Measurements from ENCODE around the gene FAM114A2.
A peak's percentile ranks its signal among the peaks of the same experiment; 100 is the strongest.

FAM114A2 gene

DNA sequence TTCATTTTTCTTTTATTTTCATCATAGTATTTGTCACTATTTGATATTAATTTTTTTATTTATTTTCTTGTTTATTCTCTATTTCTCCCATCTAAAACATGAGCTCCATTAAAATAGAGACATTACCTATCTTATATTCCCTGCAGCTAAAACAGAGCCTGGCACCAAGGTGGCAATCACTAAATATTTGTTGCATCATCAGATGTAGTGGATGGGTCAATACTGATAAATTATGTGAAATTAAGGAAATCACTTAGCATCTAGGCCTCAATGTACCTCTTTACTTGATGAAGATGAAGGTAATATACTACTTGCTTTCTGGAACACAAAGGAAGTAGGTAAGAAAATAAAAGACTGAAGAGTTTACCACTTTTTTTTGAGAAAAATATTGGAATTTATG lies 24.7 kb upstream of the FAM114A2 start:
- H3K4me3 ChIP-seq (ENCODE audit: low read depth, low read length): no peak overlapping the region
- TF ChIP-seq, protein P1, sequence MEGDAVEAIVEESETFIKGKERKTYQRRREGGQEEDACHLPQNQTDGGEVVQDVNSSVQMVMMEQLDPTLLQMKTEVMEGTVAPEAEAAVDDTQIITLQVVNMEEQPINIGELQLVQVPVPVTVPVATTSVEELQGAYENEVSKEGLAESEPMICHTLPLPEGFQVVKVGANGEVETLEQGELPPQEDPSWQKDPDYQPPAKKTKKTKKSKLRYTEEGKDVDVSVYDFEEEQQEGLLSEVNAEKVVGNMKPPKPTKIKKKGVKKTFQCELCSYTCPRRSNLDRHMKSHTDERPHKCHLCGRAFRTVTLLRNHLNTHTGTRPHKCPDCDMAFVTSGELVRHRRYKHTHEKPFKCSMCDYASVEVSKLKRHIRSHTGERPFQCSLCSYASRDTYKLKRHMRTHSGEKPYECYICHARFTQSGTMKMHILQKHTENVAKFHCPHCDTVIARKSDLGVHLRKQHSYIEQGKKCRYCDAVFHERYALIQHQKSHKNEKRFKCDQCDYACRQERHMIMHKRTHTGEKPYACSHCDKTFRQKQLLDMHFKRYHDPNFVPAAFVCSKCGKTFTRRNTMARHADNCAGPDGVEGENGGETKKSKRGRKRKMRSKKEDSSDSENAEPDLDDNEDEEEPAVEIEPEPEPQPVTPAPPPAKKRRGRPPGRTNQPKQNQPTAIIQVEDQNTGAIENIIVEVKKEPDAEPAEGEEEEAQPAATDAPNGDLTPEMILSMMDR (conservative IDR thresholded peaks at IDR 0.05; ENCODE audit: low read depth, low read length): no peak
- DNase-seq (ENCODE audit: low read depth): no peak

DNA sequence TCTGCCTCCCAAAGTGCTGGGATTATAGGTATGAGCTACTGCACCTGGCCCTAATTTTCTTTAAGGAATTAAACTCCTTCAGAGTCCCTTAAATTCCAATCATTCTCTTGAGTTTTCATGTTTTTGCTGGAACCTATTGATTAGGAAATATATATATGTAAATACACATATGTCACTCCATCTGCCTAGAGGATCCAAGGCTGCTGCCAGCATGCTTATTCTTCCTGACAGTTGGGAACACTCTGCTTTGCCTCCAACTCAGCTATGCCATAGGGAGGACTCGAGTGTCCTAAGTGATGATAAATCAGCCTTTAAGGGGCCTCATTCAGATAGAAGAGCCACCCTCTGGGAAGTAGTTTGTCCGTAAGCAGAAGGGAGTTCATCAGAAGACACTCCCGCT lies 21.9 kb upstream of the FAM114A2 start:
- TF ChIP-seq, protein P1 (conservative IDR thresholded peaks at IDR 0.05; ENCODE audit: low read depth, low read length): no peak
- DNase-seq (ENCODE audit: low read depth): no peak
- H3K4me3 ChIP-seq (ENCODE audit: low read depth, low read length): no peak overlapping the region

DNA sequence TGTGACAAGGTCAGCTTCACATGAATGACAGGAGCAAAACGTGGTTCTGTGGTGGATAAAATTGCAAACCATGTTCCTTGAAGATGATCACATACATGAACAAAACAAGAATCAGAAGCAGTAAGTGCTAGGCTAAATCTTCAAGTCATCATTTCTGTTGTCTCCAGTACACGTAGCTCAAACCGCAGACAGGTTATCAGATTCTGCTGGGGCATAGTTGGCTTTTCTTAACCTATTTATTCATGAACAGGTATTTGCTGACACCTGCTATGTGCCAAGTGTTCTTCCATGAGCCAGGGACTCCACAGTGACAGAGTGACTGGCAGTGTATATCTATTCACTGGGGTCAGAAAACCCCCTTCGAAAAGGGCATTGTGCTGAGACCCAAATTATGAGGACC lies 20.9 kb upstream of the FAM114A2 start:
- no peak overlapping the region for H3K4me3 ChIP-seq (ENCODE audit: low read depth, low read length)
- no peak for DNase-seq (ENCODE audit: low read depth)
- TF ChIP-seq, protein P1 (conservative IDR thresholded peaks at IDR 0.05; ENCODE audit: low read depth, low read length): no peak

DNA sequence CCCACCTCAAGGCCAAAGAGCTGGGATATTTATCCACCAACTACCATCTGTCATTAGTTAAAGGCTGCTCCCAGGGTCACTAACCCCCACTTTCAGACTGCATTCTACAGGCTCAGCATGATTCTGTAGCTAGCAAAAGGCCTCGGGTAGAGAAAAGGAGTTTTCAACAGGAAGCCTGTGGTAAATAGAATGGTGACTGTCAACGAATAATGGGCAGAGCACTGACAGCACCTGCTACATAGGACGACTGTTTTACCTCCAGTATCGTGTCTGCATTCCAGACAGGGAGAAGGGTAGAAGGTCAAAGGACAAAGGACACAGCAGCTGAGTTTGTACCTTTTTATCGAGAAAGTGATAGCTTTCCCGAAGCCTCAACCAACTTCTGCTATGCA lies 20.3 kb upstream of the FAM114A2 start:
- DNase-seq (ENCODE audit: low read depth): no peak
- no peak overlapping the region for H3K4me3 ChIP-seq (ENCODE audit: low read depth, low read length)
- TF ChIP-seq, protein P1 (conservative IDR thresholded peaks at IDR 0.05; ENCODE audit: low read depth, low read length): no peak

DNA sequence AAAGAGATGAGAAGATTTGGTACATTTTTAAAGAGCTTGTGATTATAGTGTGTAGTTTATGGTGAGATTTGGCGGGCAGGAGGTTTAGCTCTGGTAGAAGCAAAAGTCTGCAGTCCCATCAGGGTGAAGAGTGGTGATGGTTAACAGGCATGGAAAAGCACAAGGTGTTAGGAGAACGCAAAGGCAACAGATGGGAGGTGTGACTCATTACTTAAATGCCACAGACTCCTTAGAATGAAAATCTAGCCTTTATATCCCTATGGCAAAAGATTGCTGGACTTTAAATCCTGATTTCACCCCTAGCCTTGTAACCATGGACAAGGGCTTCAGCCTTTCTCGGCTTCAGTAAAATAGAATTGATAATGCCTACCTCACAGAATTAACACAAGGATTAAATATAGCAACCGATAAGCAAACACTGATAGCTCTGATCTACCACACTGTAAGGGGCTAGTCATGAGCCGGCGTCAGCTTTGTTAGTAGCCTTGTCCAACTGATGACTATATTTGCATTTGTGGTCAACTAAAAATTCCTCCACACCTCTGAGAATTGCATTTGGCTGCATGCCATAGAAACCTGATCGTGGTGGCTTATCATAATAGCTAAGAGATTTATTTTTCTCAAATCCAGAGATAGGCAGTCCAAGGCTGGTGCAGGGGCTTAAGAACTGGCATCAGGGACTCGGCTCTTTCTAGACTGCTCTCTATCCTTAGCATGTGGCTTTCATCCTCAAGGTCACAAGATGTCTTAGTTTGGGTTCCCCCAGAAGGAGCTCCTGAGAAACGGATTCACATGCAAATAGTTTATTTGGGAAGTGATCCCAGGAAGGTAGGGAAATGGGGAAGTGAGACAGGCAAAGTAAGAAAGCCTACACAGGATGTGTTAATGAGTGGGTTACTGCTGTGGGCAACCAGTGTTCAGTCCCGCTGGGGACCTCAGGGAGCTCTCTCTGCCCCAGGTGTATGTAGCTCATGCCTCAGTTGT lies 19.6 kb upstream of the FAM114A2 start:
- TF ChIP-seq, protein P1 (conservative IDR thresholded peaks at IDR 0.05; ENCODE audit: low read depth, low read length): no peak
- DNase-seq (ENCODE audit: low read depth): peak; percentile 76
- H3K4me3 ChIP-seq (ENCODE audit: low read depth, low read length): no peak overlapping the region

DNA sequence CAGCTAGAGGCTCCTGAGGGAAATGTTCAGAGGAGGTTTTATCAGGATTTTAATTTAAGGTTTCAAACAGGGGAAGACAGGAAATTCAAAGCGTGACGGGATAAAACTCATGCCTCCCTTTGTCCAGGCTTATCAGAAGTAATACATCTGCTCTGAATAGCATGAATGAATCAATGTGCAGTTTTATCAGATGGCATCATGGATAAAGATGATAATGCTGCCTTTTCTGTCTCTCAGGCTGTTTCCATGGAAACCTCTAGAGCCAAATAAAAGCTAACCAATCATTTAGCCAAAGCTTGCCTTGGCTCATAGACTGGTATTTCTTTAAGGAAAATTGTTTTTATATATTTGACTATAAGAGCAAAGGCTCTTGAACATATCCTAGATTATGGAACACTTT lies 16.5 kb upstream of the FAM114A2 start:
- H3K4me3 ChIP-seq (ENCODE audit: low read depth, low read length): no peak overlapping the region
- DNase-seq (ENCODE audit: low read depth): no peak
- TF ChIP-seq, protein P1 (conservative IDR thresholded peaks at IDR 0.05; ENCODE audit: low read depth, low read length): no peak

DNA sequence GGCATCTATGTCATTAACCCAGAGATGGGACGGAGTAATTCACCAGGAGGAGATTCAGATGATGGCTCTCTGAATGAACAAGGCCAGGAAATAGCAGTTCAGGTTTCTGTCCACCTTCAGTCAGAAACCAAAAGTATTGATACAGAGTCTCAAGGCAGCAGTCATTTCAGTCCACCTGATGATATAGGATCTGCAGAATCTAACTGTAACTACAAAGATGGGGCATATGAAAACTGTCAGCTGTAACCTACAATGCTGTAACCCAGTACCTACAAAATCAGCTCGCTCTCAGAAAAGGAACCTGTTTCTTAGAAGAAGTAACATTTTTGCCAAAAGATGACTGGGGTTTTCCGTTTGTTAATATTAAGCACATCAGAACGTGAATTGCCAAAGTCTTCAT lies 14.8 kb upstream of the FAM114A2 start:
- TF ChIP-seq, protein P1 (conservative IDR thresholded peaks at IDR 0.05; ENCODE audit: low read depth, low read length): no peak
- H3K4me3 ChIP-seq (ENCODE audit: low read depth, low read length): no peak overlapping the region
- DNase-seq (ENCODE audit: low read depth): no peak

All from choroid plexus epithelial cell (primary cell).